ENCODE measurements around the gene MED13L.

DNA sequence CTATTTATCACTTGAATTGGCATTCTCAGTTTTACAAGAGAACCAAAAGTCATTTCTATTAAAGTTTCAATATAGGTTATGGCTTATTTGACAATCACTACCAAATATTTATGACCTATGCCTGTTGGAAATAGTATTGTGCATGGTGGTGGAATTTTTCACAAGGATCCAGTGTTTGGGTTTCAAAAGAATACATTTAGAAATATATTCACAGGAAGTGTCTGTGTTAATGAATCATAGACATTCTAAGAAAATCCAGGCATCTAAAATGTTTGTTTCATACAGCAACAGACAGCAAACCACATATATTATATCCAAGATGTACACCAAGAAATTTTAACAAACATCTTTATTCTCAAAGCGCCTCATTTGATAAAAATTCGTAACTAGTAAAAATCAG, 92.7 kb downstream of the MED13L start:
- TF ChIP-seq, protein P1, sequence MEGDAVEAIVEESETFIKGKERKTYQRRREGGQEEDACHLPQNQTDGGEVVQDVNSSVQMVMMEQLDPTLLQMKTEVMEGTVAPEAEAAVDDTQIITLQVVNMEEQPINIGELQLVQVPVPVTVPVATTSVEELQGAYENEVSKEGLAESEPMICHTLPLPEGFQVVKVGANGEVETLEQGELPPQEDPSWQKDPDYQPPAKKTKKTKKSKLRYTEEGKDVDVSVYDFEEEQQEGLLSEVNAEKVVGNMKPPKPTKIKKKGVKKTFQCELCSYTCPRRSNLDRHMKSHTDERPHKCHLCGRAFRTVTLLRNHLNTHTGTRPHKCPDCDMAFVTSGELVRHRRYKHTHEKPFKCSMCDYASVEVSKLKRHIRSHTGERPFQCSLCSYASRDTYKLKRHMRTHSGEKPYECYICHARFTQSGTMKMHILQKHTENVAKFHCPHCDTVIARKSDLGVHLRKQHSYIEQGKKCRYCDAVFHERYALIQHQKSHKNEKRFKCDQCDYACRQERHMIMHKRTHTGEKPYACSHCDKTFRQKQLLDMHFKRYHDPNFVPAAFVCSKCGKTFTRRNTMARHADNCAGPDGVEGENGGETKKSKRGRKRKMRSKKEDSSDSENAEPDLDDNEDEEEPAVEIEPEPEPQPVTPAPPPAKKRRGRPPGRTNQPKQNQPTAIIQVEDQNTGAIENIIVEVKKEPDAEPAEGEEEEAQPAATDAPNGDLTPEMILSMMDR (IDR thresholded peaks at IDR 0.05) = no peak
- no peak for TF ChIP-seq EP300 (IDR thresholded peaks at IDR 0.05; ENCODE audit: low read depth)

Data from transverse colon (tissue), 3 donors.